Suprapubic skin (tissue), 4 donors: ENCODE results near the gene PTBP1. TPM values are rescaled to one million over a fixed set of nuclear protein-coding genes. Genes with fewer than 3 reads are reported as not detected.

Experiments used
- DNase-seq, 2 donors: peaks; one replicate each; pipeline ENCODE4 v3.0.0-alpha.2; 2019; ENCODE audit warnings: low spot score in 2 of 2
- H3K27ac ChIP-seq: fragments of 200-600 bp; sonication (generic); one replicate; pipeline ENCODE4 v1.5.1; 2019
- H3K27me3 ChIP-seq: fragments of 200-600 bp; sonication (generic); one replicate; pipeline ENCODE4 v1.5.1; 2019
- H3K36me3 ChIP-seq: fragments of 200-600 bp; sonication (generic); one replicate; pipeline ENCODE4 v1.5.1; 2019
- H3K4me1 ChIP-seq: fragments of 200-600 bp; sonication (generic); one replicate; pipeline ENCODE4 v1.5.1; 2019
- H3K4me3 ChIP-seq: fragments of 200-600 bp; sonication (generic); one replicate; pipeline ENCODE4 v1.5.1; 2019; ENCODE audit warnings: mild to moderate bottlenecking
- H3K9me3 ChIP-seq: fragments of 200-600 bp; sonication (generic); one replicate; pipeline ENCODE4 v1.5.1; 2019
- EP300 ChIP-seq: sonication (generic); formaldehyde crosslinking; IDR thresholded peaks from one replicate; pipeline ENCODE4 v1.6.1; 2017; ENCODE audit warnings: antibody characterized with exemption
- POLR2A ChIP-seq, 2 donors: fragments of 450-650 bp; IDR thresholded peaks; one replicate each; pipeline ENCODE4 v1.6.1; 2017; ENCODE audit warnings: antibody characterized with exemption in 2 of 2, mild to moderate bottlenecking in 2 of 2, moderate library complexity in 2 of 2
- POLR2AphosphoS5 ChIP-seq, 3 donors: sonication (generic); formaldehyde crosslinking; IDR thresholded peaks; one replicate each; pipeline ENCODE4 v1.6.1; 2017; ENCODE audit warnings: antibody characterized with exemption in 3 of 3
- WGBS: methylation state at CpG from one replicate; pipeline ENCODE4 v1.1.5; 2018; 5-methylcytosine and 5-hydroxymethylcytosine counted together
- total RNA-seq, 4 donors: library from RNA; depleted of rRNA; stranded (reverse); fragments of >200 nt; gene quantifications; one replicate each; pipeline ENCODE4 v1.1.0, GENCODE V29; 2016
- TF ChIP-seq, protein P1 (sequence below), 2 donors: fragments of 200-600 bp in 1 of 2; fragments of 450-650 bp in 1 of 2; sonication (generic) in 1 of 2; IDR thresholded peaks; one replicate each; pipeline ENCODE4 v1.5.1; 2016 to 2019; ENCODE audit warnings: antibody characterized with exemption in 2 of 2, mild to moderate bottlenecking in 1 of 2, moderate library complexity in 1 of 2

Gene PTBP1
- total RNA-seq, 4 donors from 2014 or later: 152 to 227 (median 174) TPM

- H3K9me3 ChIP-seq: no peaks in the 10 kb centered on the region
- H3K27ac ChIP-seq: peak overlapping the region; percentile 66
- no peaks in the 10 kb centered on the region for H3K27me3 ChIP-seq
- no peaks in the 10 kb centered on the region for H3K36me3 ChIP-seq
- H3K4me1 ChIP-seq: peaks cover 57% of the 10 kb centered on the region
- peak overlapping the region; percentile 69 for H3K4me3 ChIP-seq
- no peak for TF ChIP-seq POLR2A (IDR thresholded peaks at IDR 0.05)
- TF ChIP-seq POLR2AphosphoS5 (IDR thresholded peaks at IDR 0.05): no peak
- TF ChIP-seq EP300: no peak
- TF ChIP-seq, protein P1, sequence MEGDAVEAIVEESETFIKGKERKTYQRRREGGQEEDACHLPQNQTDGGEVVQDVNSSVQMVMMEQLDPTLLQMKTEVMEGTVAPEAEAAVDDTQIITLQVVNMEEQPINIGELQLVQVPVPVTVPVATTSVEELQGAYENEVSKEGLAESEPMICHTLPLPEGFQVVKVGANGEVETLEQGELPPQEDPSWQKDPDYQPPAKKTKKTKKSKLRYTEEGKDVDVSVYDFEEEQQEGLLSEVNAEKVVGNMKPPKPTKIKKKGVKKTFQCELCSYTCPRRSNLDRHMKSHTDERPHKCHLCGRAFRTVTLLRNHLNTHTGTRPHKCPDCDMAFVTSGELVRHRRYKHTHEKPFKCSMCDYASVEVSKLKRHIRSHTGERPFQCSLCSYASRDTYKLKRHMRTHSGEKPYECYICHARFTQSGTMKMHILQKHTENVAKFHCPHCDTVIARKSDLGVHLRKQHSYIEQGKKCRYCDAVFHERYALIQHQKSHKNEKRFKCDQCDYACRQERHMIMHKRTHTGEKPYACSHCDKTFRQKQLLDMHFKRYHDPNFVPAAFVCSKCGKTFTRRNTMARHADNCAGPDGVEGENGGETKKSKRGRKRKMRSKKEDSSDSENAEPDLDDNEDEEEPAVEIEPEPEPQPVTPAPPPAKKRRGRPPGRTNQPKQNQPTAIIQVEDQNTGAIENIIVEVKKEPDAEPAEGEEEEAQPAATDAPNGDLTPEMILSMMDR (IDR thresholded peaks at IDR 0.05): no peak
- WGBS: 78% methylated on average over 20 of the region's 39 CpGs
- no peak for DNase-seq
These were observed 1.3 kb upstream of the PTBP1 start for GRCh38 chr19:795691-796581.

- TF ChIP-seq POLR2AphosphoS5 (IDR thresholded peaks at IDR 0.05): peak in 1 of 3 donors; percentile 94
- TF ChIP-seq, protein P1 (IDR thresholded peaks at IDR 0.05): no peak
- DNase-seq: peak; percentile 91 to 92
- H3K27ac ChIP-seq: peak overlapping the region; percentile 100
- no peaks in the 10 kb centered on the region for H3K27me3 ChIP-seq
- no peaks in the 10 kb centered on the region for H3K9me3 ChIP-seq
- H3K36me3 ChIP-seq: no peaks in the 10 kb centered on the region
- no CpG with 5 or more reads among the region's 129 CpGs for WGBS
- H3K4me1 ChIP-seq: peaks cover 59% of the 10 kb centered on the region
- peak overlapping the region; percentile 69 for H3K4me3 ChIP-seq
These were observed 519 bp downstream of the PTBP1 start for GRCh38 chr19:797528-798414.

DNA sequence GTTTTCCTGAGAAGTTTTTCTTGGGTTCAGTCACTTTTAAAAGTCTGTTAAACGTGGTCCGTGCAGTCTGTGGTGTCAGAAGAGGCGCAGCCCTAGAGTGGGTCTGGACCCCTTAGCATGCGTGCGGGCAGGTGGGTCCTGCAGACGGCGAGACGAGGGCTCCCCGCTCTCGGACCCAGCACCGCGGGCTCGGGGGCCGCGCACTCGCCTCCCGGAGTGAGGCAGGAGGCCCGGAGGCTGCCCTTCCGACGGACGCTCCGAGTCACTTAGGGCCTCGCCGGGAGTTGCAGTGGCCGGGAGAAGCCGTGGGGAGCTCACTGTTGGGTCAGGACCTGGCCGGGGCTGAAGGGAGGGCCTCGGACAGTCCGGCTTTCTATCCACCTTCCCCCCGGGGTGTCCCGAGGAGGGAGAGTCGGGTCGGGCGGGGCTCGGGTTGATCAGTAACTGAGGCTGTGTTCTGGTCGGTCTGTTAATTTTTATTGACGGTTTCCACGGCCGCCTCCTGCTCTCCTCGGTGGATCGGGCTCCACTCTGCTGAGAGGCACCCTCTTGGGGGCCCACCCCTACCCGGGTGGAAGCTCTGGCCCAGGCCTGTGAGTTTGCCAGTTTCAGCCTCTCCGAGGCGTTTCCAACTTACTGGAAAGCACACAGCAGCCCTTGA is 1.3 kb downstream of the PTBP1 start:
- H3K27ac ChIP-seq: peak overlapping the region; percentile 100
- DNase-seq: no peak
- H3K36me3 ChIP-seq: peaks cover 4% of the 10 kb centered on the region
- peak overlapping the region; percentile 69 for H3K4me3 ChIP-seq
- H3K27me3 ChIP-seq: no peaks in the 10 kb centered on the region
- WGBS: 3% methylated on average over 19 of the region's 44 CpGs
- H3K4me1 ChIP-seq: peaks cover 67% of the 10 kb centered on the region
- TF ChIP-seq POLR2A (IDR thresholded peaks at IDR 0.05) (no peak), POLR2AphosphoS5 (IDR thresholded peaks at IDR 0.05) (no peak), EP300 (no peak)
- TF ChIP-seq, protein P1 (IDR thresholded peaks at IDR 0.05): no peak
- no peaks in the 10 kb centered on the region for H3K9me3 ChIP-seq

- DNase-seq: no peak
- peaks cover 11% of the 10 kb centered on the region for H3K36me3 ChIP-seq
- peak overlapping the region; percentile 69 for H3K4me3 ChIP-seq
- 5% methylated on average over 16 of the region's 28 CpGs for WGBS
- TF ChIP-seq POLR2A (IDR thresholded peaks at IDR 0.05) (no peak), EP300 (no peak), POLR2AphosphoS5 (IDR thresholded peaks at IDR 0.05) (no peak)
- TF ChIP-seq, protein P1 (IDR thresholded peaks at IDR 0.05): no peak
- no peaks in the 10 kb centered on the region for H3K9me3 ChIP-seq
- no peaks in the 10 kb centered on the region for H3K27me3 ChIP-seq
- peak overlapping the region; percentile 100 for H3K27ac ChIP-seq
- peaks cover 67% of the 10 kb centered on the region for H3K4me1 ChIP-seq
These were observed 2.0 kb downstream of the PTBP1 start for GRCh38 chr19:799076-799881.
